HG02943 (cell line): ENCODE data around the gene UGT2B17.
"Not testable (repeated sequence)": the region's sequence is repeated elsewhere in the genome, so short reads cannot be mapped to it uniquely, and the experiment has no call there.

Source experiments
- ATAC-seq: cut with Tn5 transposase; IDR thresholded peaks from one replicate; pipeline ENCODE4 v1.9.1; 2021; ENCODE audit warnings: mild to moderate bottlenecking, low read depth, moderate library complexity; ENCODE audit not compliant: unreplicated experiment

Gene UGT2B17

DNA sequence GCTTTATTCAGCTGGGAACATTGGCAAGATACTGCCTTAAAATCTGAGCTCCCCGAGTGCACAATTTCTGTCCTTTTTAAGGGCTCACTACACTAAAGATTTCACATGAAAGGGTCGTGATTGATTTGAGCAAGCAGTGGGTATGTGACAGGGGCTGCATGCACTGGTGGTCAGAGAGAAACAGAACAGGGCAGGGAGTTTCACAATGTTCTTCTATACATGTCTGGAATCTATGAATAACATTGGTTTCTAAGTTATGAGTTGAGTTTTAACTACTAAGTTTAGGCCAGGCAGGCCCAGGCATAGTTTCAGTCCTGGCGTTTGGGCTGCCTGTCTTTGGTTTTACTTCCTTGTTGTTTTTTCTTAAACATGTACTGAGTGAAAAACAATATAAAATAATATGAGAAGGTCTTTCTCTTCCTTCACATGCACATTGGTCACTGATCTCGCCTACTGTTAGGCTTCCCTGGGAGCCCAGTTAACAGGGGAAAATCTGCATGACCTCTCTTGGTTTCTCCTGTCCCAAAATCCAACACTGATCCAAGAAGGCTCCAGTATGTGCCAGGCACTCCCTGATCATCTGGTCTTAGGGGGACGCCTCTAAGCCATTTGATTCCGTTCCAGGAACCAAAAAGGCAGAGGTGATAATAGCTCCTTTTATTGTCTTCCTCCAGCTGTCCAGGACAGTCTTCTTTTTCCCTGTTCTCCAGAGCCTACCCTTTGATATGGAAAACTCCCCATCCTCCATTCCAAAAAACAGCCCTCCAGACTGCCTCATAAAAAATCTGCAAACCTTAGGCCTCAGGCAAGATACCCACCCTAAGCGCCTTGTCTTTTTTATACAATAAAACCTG is at the start of gene UGT2B17:
Gene UGT2B17, minus strand, starts transcription at position 51 of the 854 bp plus-strand sequence. CDS start 7,838 bp downstream, outside the sequence.
- ATAC-seq, result peak; percentile 93

DNA sequence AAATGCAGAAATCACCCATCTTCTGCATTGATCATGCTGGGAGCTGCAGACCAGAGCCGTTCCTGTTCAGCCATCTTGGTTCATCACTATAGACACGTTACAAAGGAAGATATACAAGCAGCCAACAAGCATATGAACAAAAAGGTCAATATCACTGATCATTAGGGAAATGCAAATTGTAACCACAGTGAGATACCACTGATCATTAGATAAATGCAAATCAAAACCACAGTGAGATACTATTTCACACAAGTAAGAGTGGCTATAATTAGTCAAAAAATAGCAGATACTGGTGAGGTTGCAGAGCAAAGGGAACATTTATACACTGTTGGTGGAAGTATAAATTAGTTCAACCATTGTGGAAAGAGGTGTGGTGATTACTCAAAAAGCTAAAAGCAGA is 46.6 kb upstream of the UGT2B17 start:
- ATAC-seq, result not testable (repeated sequence)

DNA sequence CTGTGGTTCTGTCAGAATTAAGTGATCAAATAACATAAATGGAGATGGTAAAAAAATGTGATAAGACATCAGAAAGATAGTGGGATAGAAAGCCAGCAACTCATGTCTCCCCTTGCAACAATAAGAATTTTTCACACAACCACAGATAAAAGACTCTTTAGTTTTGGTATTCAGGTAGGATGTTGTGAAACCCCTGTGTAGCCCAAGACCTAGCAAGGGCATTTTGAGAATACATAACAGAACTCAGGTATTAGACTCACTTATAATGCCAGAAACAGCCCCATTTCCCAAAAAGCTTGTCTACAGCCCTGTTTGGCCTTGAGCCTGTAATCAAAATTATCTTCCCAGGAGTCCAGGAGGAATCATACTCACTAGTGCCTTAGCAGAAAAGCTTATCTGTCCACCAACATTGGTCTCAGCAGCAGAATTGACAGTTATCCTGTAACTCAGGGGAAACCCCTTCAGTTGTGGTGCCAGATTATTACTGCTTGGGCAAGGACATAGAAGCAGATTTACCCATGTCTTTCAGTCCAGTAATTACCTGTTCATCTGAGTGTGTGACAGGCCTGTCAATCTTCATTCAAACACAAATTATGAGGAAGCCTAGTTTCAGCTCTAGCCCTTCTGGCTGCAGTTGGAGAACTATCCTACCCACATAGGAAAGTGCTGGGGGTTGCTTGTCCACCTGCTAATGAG is 41.0 kb upstream of the UGT2B17 start:
- ATAC-seq, result peak; percentile 69

DNA sequence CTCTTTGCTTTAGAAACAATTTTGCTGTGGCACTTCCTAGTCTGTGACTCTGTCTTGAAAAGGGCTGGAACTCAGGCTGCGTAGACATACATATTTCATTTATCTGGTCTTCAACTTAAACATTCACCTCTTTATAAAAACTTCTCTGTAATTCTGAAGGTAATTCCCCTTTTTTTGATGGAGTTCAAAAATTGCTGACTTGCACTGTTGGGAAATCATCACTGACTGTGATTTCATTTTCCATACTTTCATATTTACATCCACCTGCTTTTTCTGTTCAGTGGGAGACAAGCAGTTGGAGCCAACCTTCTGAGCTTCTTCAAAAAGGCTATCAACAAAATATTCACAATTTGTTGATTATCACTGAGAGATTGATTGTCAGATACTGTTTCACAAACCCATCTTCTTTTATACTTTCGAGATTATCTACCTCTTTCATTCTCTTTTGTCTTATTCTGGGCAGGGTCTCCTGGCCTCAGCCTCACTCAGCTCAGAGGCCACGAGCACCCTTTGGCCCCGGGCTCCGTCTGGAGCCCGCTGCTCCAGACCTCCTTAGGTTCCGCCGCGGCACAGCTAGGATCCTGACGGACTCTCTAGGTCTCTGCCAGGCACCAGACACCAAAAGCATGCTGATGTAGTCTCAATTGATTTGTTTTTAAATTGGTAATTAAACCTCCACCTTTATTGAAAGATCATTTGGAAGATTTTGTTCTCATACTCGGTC is 39.7 kb upstream of the UGT2B17 start:
- no peak for ATAC-seq

DNA sequence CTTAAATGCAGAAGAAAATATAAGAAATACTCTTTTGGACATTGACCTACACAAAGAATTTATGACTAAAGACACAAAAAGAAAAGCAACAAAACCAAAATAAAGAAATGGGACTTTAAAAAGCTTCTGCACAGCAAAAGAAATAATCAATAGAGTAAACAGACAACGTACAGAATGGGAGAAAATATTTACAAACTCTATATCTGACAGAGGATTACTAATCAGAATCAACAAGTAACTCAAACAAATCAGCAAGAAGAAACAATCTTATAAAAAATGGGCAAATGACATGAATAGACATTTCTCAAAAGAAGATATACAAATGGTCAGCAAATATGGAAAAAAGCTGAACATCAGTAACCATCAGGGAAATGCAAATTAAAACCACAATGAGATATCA is 37.6 kb upstream of the UGT2B17 start:
- no peak for ATAC-seq

DNA sequence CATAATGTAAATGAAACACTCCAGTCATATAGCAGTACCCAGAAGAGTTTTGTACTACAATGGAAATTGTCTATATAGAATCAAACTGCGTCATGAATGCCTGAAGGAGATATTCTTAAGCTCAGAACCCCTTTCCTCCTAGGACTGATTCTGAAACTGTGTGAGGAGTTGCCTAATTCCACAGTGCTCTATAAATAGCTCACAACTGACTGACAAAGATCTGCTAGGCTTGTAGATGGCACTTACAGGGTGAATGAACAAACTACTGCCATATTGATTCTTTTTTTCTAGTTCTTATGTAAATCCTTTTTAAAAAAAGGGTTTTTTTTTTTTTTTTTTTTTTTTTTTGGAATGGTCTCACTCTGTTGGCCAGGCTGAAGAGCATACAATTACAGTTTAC is 30.1 kb upstream of the UGT2B17 start:
- no peak for ATAC-seq

DNA sequence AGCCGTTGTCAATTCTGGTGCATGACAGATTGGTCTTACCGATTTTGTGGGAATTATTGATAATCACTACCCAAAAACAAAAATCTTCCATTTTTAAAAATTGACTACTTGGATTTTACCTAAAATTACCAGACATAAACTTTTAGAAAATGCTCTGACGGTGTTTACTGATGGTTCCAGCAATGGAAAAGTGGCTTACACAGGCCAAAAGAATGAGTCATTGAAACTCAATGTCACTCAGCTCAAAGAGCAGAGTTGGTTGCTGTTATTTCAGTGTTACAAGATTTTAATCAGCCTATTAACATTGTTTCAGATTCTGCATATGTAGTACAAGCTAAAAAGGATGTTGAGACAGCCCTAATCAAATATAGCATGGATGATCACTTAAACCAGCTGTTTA is 23.0 kb upstream of the UGT2B17 start:
- ATAC-seq, result no peak

DNA sequence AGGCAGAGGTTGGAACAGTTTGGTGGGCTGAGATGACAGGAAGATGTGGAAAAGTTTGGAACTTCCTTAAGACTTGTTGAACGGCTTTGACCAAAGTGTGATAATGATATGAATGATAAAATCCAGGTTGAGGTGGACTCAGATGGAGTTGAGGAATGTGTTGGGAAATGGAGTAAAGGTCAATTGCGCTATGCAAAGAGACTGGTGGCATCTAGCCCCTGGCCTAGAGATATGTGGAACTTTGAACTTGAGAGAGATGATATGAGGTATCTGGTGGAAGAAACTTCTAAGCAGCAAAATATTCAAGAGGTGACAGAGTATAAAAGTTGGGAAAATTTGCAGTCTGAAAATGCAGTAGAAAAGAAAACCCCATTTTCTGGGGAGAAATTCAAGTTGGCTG is 21.4 kb upstream of the UGT2B17 start:
- ATAC-seq, result no peak

DNA sequence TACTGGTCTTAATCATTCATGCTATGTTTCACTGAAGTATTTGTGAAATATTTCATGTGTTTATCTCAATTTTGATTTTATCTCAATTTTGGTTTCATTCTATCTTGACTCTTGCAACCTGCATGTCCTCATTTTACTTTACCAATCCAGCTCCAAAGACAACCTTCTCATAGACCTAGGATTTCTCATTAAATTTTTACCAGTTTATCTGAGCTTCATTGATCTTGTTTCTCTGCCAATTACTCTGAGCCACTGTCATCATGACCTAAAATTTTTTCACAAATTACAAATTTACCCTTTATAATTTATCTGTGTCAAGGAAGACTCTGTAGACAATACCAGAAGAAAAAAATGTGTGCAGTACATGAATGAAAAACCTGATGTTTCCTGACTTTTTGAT is 18.6 kb upstream of the UGT2B17 start:
- no peak for ATAC-seq

DNA sequence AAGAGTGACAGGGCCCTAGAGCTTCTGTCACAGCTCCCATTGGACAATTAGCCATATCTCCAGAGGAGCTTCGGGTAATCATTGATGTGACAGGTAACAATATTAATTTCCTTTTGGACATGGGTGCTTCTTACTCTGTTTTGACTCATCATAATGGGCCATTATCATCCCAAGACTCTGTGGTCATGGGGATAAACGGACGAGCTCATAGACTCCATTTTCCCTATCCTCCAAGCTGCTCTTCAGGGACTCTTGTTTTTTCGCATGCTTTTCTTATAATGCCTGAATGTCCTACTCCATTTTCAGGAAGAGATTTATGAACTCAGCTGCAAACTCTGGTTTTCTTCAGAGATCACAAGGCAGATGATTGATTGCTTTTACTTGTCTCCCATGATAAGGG is 17.0 kb upstream of the UGT2B17 start:
- ATAC-seq, result no peak

DNA sequence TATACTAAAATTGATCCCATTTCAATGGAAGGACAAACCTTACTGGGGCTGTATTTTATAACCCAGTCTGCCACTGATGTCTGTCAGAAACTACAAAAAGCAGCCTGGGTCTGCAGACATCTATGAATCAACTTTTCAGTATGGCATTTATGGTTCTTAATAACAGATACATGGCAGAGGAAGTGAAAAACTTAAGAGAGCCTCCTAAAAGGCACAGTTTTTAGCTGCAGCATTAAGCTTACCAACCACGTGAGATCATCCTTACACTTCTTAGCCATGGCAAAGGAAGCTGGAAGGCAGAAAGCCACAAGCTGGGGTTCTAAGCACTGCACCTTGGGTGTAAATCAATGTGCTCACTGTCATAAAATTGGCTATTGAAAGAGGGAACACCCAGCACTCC is 16.6 kb upstream of the UGT2B17 start:
- ATAC-seq, result peak; percentile 60

DNA sequence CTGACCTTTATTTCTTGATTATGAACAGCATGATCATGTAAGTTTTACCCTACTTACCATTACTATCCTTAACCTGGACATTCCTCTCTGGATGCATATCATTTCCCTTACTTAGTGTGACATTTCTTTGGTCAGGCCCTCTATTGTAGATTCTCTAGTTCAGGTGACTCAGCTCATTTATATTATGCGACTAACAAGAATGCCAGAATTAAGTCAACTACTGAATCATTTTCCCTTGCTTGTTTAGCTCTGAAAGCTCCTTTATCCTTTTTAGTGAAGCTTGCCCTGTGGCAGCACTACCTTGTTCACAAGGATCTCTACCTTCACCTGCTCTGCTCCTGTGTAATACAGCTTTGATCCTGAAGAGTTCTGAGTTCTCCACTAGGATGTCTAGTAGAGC is 15.1 kb upstream of the UGT2B17 start:
- ATAC-seq, result no peak

DNA sequence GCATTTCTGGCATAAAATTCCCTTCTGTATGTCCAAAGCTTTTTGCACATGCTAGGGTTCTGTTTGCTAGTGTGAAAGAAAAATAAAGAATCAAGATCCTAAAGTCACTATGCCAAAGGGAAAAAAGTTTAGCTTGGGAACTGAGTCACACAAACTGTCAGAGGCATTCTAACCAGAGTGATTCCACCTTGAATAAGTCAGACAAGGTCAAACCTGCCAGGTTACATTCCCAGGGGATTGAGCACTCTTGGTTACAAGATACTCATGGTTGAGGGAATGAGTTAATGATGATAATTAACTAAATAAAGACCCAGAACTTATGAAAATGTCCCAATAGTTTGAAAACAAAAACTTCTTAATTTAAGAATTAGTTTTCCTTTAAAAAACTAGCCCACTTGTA is 13.7 kb upstream of the UGT2B17 start:
- ATAC-seq, result no peak

DNA sequence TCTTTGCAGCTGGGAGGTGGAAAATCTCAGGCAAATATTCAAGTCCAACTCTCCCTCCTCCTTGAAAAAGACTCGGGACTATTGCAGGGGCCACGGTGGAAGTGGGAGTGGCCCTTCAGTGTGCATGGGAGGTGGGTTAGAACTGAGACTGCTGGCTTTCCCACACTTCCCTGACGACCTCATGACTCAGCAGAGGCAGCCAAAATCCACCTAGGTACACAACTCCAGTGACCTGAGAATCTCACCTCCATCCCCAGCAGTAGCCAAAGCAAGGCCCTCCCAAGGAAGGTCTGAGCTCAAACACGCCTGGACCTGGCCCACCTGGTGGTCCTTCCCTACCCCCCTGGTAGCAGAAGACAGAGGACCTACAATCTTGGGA is 6.2 kb upstream of the UGT2B17 start:
- no peak for ATAC-seq

DNA sequence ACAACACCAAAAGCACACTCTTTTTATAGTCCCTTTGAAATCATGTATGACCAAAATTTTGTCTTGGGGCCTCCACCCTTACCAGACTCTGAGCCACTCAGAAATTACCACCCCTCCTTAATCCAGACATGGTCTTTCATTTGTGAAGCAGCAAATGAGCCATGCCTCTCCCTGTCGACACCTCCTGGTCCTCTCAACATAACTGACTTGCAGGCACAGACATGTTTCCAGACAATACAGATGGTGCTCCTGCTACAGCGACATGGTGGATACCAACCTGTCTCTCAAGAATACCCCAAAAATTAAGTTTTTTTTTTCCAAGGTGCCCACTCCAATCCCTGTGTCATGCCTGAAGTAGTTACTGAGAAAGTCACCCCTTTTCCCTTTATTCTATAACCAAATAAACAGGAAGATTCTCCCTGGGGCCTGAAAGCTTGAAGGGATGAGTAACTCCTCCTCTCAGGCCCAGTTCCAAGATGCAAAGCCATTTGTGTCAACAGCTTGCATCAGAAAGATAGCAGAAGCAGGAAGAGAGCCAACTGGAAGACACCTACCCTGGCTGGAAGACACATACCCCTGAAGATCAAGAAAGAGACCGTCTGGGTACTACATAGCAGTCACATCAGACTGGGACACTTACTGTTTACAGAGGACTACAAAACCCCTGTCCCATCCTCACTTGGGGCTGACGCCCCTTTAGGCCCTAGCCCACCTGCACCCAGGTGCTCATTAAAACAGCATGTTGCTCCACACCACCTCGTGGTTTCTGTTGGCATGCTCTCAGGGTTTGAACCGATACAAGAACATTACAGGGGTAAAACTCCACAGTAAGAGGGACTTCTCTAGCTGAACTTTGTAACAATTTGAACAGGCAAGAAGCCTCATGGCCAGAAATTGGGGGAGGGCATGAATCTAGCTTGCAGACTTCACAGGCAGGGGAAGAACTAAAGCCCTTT is 5.5 kb upstream of the UGT2B17 start:
- no peak for ATAC-seq

DNA sequence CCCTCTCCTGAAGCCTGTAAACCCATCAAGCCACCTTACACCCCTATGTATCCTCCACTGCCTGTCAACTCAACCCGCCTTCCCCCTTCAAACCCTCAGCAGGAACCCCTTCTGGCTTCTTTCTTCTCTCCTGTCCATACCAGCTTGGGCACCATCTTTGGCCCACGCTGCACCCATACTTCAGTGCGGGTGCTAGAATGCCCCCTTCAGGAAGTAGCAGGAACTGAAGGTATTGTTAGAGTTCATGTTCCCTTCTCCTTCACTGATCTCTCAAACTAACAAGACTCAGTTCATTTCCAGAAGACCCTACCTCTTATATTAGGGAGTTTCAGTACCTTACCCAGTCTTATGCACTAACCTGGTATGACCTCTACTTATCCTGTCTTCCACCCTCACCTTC is 1.5 kb upstream of the UGT2B17 start:
- ATAC-seq, result no peak

DNA sequence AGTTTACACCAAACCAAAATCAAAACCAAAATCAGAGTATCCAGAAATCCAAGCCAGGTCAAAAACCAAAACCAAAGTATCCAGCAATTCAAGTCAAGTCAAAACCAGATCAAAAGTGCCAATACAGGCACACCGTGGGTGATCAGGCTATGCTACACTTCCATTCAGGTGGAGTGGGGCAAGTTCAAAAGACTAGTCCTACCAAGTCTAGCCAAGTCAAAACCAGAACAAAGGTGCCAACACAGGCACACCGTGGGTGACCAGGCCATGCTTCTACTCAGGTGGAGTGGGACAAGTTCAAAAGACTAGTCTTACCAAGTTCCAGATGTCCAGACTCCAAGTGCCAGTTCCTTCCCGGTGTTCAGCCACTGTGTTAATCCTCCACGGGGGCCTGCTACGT is 486 bp downstream of the UGT2B17 start:
- not testable (repeated sequence) for ATAC-seq

DNA sequence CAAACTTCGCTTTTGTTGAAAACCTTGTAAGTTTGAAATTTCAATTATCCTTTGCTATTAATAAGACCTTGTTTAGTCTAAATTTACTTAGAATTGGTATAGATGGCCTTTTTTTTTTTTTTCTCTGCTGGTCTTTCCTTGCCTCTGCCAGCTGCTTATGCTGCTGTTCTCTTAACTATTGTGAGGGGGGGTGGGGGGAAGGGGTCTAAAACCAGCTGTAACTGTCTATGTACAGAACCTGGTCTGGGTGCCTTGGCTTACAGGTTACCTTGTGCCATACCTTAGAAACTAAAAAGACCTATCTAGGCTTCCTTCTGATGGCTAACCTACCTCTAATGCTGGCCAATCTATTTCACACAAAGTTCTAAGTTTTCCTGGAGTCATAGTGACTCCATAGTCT is 1.0 kb downstream of the UGT2B17 start:
- ATAC-seq, result no peak

DNA sequence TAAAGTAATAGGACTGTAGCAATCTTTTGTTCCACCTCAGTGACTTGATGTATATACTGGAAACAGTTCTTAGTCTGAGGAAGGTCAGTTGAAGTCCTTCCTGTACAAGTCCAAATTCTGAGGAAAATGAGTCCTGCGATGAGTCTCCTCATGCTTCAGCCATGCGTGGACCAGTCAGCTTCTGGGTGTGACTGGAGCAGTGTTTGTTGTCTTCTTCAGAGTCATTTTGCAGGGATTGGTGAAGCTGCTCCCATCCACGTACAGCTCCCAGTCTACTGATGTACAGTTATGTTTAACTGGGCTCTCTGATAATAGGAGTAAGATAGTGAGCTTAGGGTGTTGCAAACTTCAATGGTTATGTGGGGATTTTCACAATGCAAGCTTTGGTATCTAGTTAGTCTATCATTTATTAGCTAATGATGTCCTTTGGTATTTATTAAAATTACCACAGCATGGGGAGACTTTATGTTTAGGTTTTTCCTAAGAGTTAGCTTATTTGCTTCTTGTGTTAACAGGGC is 3.4 kb downstream of the UGT2B17 start:
- ATAC-seq, result no peak

DNA sequence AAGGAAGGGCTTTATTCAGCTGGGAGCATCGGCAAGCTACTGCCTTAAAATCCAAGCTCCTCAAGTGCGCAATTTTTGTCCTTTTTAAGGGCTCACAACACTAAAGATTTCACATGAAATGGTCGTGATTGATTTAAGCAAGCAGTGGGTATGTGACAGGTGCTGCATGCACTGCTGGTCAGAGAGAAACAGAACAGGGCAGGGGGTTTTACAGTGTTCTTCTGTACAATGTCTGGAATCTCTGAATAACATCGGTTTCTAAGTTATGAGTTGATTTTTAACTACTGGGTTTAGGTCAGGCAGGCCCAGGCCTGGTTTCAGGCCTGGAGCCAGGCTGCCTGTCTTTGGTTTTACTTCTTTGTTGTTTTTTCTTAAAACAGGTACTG is 6.0 kb downstream of the UGT2B17 start:
- peak; percentile 62 for ATAC-seq
